ENCODE results near the gene SSH2.
"Not testable (repeated sequence)": the region's sequence is repeated elsewhere in the genome, so short reads cannot be mapped to it uniquely, and the experiment has no call there.

SSH2 gene

GRCh38 chr17:29864123-29864522 is 65.9 kb downstream of the SSH2 start:
- not testable (repeated sequence) for H3K4me1 ChIP-seq (ENCODE audit: control insufficient read depth, insufficient read depth, low read length); H3K27me3 ChIP-seq (ENCODE audit: control insufficient read depth, insufficient read depth, low read length); H3K27ac ChIP-seq (ENCODE audit: low read depth, low read length); H3K36me3 ChIP-seq (ENCODE audit: control insufficient read depth, insufficient read depth, low read length); H3K4me3 ChIP-seq (ENCODE audit: low read length); H3K9ac ChIP-seq (ENCODE audit: low read length)

GRCh38 chr17:29862951-29863350 is 67.1 kb downstream of the SSH2 start:
- H3K27me3 ChIP-seq (ENCODE audit: control insufficient read depth, insufficient read depth, low read length), result no peaks in the 10 kb centered on the region
- H3K36me3 ChIP-seq (ENCODE audit: control insufficient read depth, insufficient read depth, low read length), result no peaks in the 10 kb centered on the region
- no peak overlapping the region for H3K27ac ChIP-seq (ENCODE audit: low read depth, low read length)
- no peaks in the 10 kb centered on the region for H3K4me1 ChIP-seq (ENCODE audit: control insufficient read depth, insufficient read depth, low read length)
- H3K9ac ChIP-seq (ENCODE audit: low read length), result no peak overlapping the region
- H3K4me3 ChIP-seq (ENCODE audit: low read length), result no peak overlapping the region

- Histone ChIP-seq H3K27ac (ENCODE audit: low read depth, low read length) (no peak overlapping the region), H3K27me3 (ENCODE audit: control insufficient read depth, insufficient read depth, low read length) (no peaks in the 10 kb centered on the region), H3K4me3 (ENCODE audit: low read length) (no peak overlapping the region), H3K9ac (ENCODE audit: low read length) (no peak overlapping the region), H3K36me3 (ENCODE audit: control insufficient read depth, insufficient read depth, low read length) (no peaks in the 10 kb centered on the region), H3K4me1 (ENCODE audit: control insufficient read depth, insufficient read depth, low read length) (no peaks in the 10 kb centered on the region)
These were observed 67.9 kb downstream of the SSH2 start for GRCh38 chr17:29862127-29862526.

GRCh38 chr17:29859445-29859844 is 70.6 kb downstream of the SSH2 start:
- not testable (repeated sequence) for H3K27ac ChIP-seq (ENCODE audit: low read depth, low read length); H3K27me3 ChIP-seq (ENCODE audit: control insufficient read depth, insufficient read depth, low read length); H3K4me3 ChIP-seq (ENCODE audit: low read length); H3K4me1 ChIP-seq (ENCODE audit: control insufficient read depth, insufficient read depth, low read length); H3K36me3 ChIP-seq (ENCODE audit: control insufficient read depth, insufficient read depth, low read length); H3K9ac ChIP-seq (ENCODE audit: low read length)

GRCh38 chr17:29857823-29858222 is 72.2 kb downstream of the SSH2 start:
- H3K27ac ChIP-seq (ENCODE audit: low read depth, low read length), result no peak overlapping the region
- H3K27me3 ChIP-seq (ENCODE audit: control insufficient read depth, insufficient read depth, low read length), result no peaks in the 10 kb centered on the region
- no peaks in the 10 kb centered on the region for H3K36me3 ChIP-seq (ENCODE audit: control insufficient read depth, insufficient read depth, low read length)
- no peak overlapping the region for H3K9ac ChIP-seq (ENCODE audit: low read length)
- H3K4me1 ChIP-seq (ENCODE audit: control insufficient read depth, insufficient read depth, low read length), result no peaks in the 10 kb centered on the region
- H3K4me3 ChIP-seq (ENCODE audit: low read length), result no peak overlapping the region

GRCh38 chr17:29857105-29857504 is 72.9 kb downstream of the SSH2 start:
- H3K9ac ChIP-seq (ENCODE audit: low read length); H3K4me1 ChIP-seq (ENCODE audit: control insufficient read depth, insufficient read depth, low read length); H3K27ac ChIP-seq (ENCODE audit: low read depth, low read length); H3K36me3 ChIP-seq (ENCODE audit: control insufficient read depth, insufficient read depth, low read length); H3K4me3 ChIP-seq (ENCODE audit: low read length); H3K27me3 ChIP-seq (ENCODE audit: control insufficient read depth, insufficient read depth, low read length): not testable (repeated sequence)

- no peak overlapping the region for H3K4me3 ChIP-seq (ENCODE audit: low read length)
- H3K9ac ChIP-seq (ENCODE audit: low read length), result no peak overlapping the region
- no peaks in the 10 kb centered on the region for H3K4me1 ChIP-seq (ENCODE audit: control insufficient read depth, insufficient read depth, low read length)
- H3K27me3 ChIP-seq (ENCODE audit: control insufficient read depth, insufficient read depth, low read length), result no peaks in the 10 kb centered on the region
- H3K27ac ChIP-seq (ENCODE audit: low read depth, low read length), result no peak overlapping the region
- no peaks in the 10 kb centered on the region for H3K36me3 ChIP-seq (ENCODE audit: control insufficient read depth, insufficient read depth, low read length)
These were observed 74.3 kb downstream of the SSH2 start for GRCh38 chr17:29855686-29856085.

- H3K4me1 ChIP-seq (ENCODE audit: control insufficient read depth, insufficient read depth, low read length), result no peaks in the 10 kb centered on the region
- no peaks in the 10 kb centered on the region for H3K36me3 ChIP-seq (ENCODE audit: control insufficient read depth, insufficient read depth, low read length)
- no peak overlapping the region for H3K9ac ChIP-seq (ENCODE audit: low read length)
- H3K4me3 ChIP-seq (ENCODE audit: low read length), result no peak overlapping the region
- H3K27ac ChIP-seq (ENCODE audit: low read depth, low read length), result no peak overlapping the region
- no peaks in the 10 kb centered on the region for H3K27me3 ChIP-seq (ENCODE audit: control insufficient read depth, insufficient read depth, low read length)
These were observed 81.3 kb downstream of the SSH2 start for GRCh38 chr17:29848737-29849136.

GRCh38 chr17:29847527-29848400 is 82.3 kb downstream of the SSH2 start:
- Histone ChIP-seq H3K4me3 (ENCODE audit: low read length) (no peak overlapping the region), H3K27ac (ENCODE audit: low read depth, low read length) (no peak overlapping the region), H3K36me3 (ENCODE audit: control insufficient read depth, insufficient read depth, low read length) (no peaks in the 10 kb centered on the region), H3K9ac (ENCODE audit: low read length) (no peak overlapping the region), H3K27me3 (ENCODE audit: control insufficient read depth, insufficient read depth, low read length) (no peaks in the 10 kb centered on the region), H3K4me1 (ENCODE audit: control insufficient read depth, insufficient read depth, low read length) (no peaks in the 10 kb centered on the region)

GRCh38 chr17:29847118-29847517 is 82.9 kb downstream of the SSH2 start:
- no peak overlapping the region for H3K4me3 ChIP-seq (ENCODE audit: low read length)
- H3K27ac ChIP-seq (ENCODE audit: low read depth, low read length), result no peak overlapping the region
- no peaks in the 10 kb centered on the region for H3K27me3 ChIP-seq (ENCODE audit: control insufficient read depth, insufficient read depth, low read length)
- H3K9ac ChIP-seq (ENCODE audit: low read length), result no peak overlapping the region
- no peaks in the 10 kb centered on the region for H3K4me1 ChIP-seq (ENCODE audit: control insufficient read depth, insufficient read depth, low read length)
- no peaks in the 10 kb centered on the region for H3K36me3 ChIP-seq (ENCODE audit: control insufficient read depth, insufficient read depth, low read length)

- Histone ChIP-seq H3K9ac (ENCODE audit: low read length) (no peak overlapping the region), H3K27me3 (ENCODE audit: control insufficient read depth, insufficient read depth, low read length) (no peaks in the 10 kb centered on the region), H3K27ac (ENCODE audit: low read depth, low read length) (no peak overlapping the region), H3K4me1 (ENCODE audit: control insufficient read depth, insufficient read depth, low read length) (no peaks in the 10 kb centered on the region), H3K4me3 (ENCODE audit: low read length) (no peak overlapping the region), H3K36me3 (ENCODE audit: control insufficient read depth, insufficient read depth, low read length) (no peaks in the 10 kb centered on the region)
These were observed 83.7 kb downstream of the SSH2 start for GRCh38 chr17:29846298-29846697.

GRCh38 chr17:29844339-29845048 is 85.5 kb downstream of the SSH2 start:
- H3K27me3 ChIP-seq (ENCODE audit: control insufficient read depth, insufficient read depth, low read length), result no peaks in the 10 kb centered on the region
- H3K4me1 ChIP-seq (ENCODE audit: control insufficient read depth, insufficient read depth, low read length), result no peaks in the 10 kb centered on the region
- no peaks in the 10 kb centered on the region for H3K36me3 ChIP-seq (ENCODE audit: control insufficient read depth, insufficient read depth, low read length)
- no peak overlapping the region for H3K27ac ChIP-seq (ENCODE audit: low read depth, low read length)
- no peak overlapping the region for H3K4me3 ChIP-seq (ENCODE audit: low read length)
- no peak overlapping the region for H3K9ac ChIP-seq (ENCODE audit: low read length)

- no peak overlapping the region for H3K27ac ChIP-seq (ENCODE audit: low read depth, low read length)
- no peak overlapping the region for H3K9ac ChIP-seq (ENCODE audit: low read length)
- H3K27me3 ChIP-seq (ENCODE audit: control insufficient read depth, insufficient read depth, low read length), result no peaks in the 10 kb centered on the region
- no peak overlapping the region for H3K4me3 ChIP-seq (ENCODE audit: low read length)
- H3K4me1 ChIP-seq (ENCODE audit: control insufficient read depth, insufficient read depth, low read length), result no peaks in the 10 kb centered on the region
- H3K36me3 ChIP-seq (ENCODE audit: control insufficient read depth, insufficient read depth, low read length), result no peaks in the 10 kb centered on the region
These were observed 89.1 kb downstream of the SSH2 start for GRCh38 chr17:29840884-29841283.

Measured in rectal smooth muscle tissue (tissue), 1 donor.